GM18498 (cell line): ENCODE data around the gene PLXNC1.

Experiments
- ATAC-seq: cut with Tn5 transposase; IDR thresholded peaks from one replicate; pipeline ENCODE4 v1.9.1; 2021; ENCODE audit warnings: mild to moderate bottlenecking, moderate library complexity; ENCODE audit not compliant: unreplicated experiment

The PLXNC1 gene

DNA sequence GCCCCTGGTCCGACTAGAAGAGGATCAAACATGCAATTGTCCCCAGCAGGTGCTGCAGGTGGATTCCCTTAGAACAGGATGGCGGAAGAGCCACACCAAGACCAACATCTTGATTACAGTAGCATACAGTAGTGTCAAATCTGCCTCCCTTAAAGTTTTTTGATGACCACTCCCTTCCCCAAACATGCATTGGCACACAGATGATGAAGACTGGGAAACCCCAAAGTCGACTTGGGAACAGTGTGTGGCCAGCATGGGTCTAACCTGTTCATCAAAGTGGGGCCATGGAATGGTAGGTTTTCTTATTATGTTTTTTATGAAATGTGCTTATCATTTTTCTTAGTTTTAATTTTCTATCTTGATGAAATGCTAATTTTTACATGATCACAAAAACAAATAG, 8.8 kb downstream of the PLXNC1 start:
- no peak for ATAC-seq

- peak; percentile 83 for ATAC-seq
Observed at GRCh38 chr12:94157981-94158411, 9.6 kb downstream of the PLXNC1 start.

DNA sequence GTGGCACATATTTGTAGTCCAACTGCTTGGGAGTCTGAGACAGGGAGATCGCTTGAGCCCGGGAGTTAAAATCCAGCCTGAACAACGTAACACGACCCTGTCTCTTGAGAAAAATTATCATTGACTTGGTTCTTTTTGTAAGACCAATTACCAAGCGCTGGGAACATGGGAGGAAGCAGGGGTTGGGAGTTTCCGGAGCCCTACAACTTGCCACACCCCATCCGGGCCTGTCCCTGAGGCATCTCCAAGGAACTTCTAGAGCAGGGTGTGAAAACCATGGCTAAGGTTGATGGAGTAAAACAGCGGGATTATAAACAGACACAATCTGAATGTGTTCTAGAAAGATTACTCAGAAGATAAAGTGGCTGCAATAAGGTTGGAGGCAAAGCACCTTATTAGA, 10.3 kb downstream of the PLXNC1 start:
- no peak for ATAC-seq

GRCh38 chr12:94162108-94162507, 13.7 kb downstream of the PLXNC1 start:
- no peak for ATAC-seq

DNA sequence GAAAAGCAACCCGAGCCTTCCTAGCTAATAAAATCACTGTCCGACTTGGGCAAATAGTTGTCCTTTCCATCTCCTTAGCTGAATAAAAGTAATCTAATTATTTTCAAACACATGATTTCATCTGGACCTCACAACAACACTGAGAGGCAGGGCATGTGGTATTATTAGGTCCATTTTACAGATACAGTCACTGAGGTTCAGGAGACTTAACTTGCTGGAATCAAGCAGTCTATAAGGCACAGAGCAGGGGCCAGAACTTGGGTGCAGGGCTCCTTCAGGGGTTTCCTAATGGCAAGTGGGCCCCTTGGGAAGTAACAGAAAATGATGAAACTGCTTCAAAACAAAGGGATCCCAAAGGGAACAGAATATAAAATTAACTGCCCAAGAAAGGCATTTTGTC, 15.5 kb downstream of the PLXNC1 start:
- ATAC-seq, result no peak

DNA sequence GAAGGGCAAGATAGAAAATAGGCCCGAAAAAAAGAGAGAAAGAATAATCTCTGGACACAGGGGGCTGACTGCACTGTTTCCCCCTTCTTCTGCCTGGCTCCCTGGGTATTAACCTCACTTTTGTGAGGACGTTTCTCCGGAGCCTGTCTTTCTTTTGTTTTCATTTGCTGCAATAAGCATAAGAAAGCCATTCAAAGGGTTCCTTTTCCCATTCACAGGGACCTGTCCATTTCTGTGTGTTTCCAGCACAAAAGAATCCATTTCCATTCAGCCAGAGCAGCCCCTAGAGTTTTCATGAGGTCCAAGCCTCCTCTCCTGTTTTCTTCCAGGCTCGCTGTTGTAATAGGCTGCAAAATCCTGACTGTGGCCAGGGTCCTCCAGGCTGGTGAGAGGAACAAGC, 16.8 kb downstream of the PLXNC1 start:
- ATAC-seq, result no peak

DNA sequence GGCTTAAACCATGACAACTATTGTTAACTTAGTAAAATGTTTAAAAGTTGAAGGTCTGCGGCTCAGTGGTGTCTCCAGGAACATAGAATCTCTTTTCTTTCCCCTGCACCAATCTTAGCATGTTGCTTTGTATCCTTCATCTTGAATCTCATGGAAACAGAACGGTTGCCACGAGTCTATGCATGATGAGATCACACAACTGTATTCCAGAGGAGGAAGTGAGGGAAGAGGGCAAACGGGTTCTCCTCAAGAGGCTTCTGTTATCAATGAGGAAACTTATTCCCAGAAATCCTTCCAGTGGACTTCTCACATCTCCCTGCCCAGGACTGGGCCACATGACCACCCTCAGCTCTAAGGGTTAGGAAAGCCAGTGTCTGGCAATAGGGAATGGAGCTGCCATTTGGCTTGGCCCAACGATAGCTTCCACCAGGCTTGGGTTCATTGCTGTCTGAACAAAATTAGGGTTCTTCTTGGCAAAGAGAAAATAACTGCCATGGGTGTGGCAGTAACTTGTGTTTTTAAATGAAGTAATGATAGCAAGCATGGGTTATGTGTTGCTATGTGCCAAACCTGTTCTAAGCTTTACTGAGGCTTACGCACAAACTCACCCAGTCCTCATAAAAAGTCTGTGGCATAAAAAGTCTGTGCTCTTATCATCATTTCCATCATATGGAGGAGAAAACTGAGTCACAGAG, 17.4 kb downstream of the PLXNC1 start:
- no peak for ATAC-seq

- no peak for ATAC-seq
Observed at GRCh38 chr12:94167071-94167755, 18.8 kb downstream of the PLXNC1 start.

DNA sequence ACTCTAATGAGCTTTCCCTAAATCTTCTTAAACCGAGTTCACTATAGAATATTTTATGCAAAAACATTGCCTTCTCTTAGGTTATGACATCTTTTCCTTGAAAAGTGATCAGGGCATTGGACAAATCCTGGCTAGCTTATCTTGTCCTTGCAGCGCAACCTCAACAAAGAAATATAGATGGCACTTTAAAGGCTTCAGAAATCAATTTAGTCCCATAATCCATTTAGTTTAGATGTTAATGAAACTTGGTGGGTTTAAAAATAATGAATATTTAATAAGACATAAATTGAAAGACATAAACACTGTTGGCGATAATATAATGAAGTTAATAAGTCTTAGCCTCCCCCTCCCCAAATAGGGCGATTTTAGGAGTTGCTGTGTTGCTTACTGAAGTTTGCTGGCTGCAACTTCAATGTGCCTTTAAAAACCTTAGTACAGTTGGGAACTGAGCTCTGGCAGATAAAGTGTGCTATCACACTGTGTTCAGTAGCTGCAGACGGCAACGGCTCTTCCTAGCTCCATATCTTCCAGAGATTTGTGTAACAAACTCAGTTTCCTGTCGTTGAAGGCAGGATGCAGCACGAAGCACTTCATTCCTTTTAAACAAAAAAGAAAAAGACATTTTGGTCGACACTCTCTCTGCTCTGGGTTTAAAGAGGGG, 19.5 kb downstream of the PLXNC1 start:
- no peak for ATAC-seq

- no peak for ATAC-seq
Observed at GRCh38 chr12:94169495-94169894, 21.1 kb downstream of the PLXNC1 start.

DNA sequence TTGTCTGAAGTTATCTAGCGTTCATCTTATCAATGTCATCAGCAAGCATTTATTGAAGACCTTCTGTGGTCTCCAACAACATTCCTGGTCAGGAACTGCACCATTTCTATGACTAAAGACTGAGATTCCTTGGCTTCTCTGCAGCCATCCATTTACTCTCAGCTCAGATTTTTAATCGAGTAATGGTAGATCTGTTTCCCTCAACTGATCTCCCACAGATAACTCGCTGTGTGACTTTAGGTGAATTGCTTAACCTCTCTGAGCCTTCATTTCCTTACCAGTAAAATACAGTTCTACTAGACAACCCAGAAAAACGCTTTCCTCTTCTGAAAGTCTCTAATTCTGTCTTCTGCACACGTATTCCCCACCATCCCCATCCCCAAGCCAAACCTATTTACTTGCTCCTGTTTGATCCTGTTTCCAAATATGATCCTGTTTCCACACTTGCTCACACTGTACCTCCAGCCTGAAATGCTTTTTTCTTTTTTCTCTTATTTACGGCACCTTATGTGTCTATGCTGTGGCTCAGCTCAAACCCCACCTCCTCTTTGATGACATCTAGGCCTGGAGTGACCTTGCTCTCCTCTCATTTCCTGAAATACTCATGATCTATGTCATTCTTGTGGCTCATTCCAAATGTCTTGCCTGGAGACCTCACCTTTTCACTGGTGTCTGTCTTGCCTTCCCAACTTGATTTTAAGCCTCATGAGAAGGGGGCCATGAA, 21.8 kb downstream of the PLXNC1 start:
- no peak for ATAC-seq

GRCh38 chr12:94170690-94171594, 22.6 kb downstream of the PLXNC1 start:
- ATAC-seq, result no peak

DNA sequence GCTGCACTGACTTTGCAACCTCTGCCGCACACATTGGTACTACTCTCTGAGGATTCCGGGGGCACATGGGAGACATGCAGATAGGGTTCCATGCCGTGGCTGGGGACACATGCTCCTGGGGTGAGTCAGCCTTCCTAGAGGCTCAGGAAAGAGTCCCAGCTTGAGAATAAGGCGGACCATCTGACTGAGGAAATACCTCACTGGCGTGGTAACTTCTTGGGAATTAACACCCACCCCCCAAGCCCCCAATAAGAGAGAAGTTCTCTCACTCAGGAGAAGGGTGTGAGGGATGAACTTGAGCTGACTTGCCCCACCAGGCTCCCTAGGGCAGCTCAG, 23.2 kb downstream of the PLXNC1 start:
- no peak for ATAC-seq

GRCh38 chr12:94172031-94172430, 23.7 kb downstream of the PLXNC1 start:
- no peak for ATAC-seq

DNA sequence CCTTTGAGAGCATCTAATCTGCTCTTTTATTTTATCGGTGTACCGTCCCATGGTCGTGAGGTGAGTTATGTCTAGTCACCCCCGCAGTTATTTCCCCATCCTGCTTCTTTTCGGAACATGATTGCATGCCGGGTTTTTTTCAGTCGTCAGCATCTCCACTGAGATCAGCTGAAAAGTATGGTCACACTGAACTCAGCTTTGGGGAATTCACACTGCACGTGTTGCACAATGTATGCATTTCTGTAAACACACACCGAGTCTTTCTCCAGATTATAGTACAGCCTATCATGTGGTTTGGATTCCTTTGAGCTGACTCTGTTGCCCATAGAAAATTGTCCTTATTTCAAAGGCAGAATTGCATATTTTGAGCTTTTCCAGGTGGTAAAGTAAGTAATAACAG, 24.6 kb downstream of the PLXNC1 start:
- no peak for ATAC-seq

- peak; percentile 72 for ATAC-seq
Observed at GRCh38 chr12:94173660-94174265, 25.4 kb downstream of the PLXNC1 start.

- peak; percentile 39 for ATAC-seq
Observed at GRCh38 chr12:94174576-94174975, 26.2 kb downstream of the PLXNC1 start.

GRCh38 chr12:94175763-94176668, 27.6 kb downstream of the PLXNC1 start:
- no peak for ATAC-seq

GRCh38 chr12:94178054-94178453, 29.7 kb downstream of the PLXNC1 start:
- ATAC-seq, result no peak
